ENCODE measurements around the gene MKNK1. TPM values are rescaled to one million over a fixed set of nuclear protein-coding genes. Genes with fewer than 3 reads are reported as not detected.
A peak's percentile ranks its signal among the peaks of the same experiment; 100 is the strongest.

The MKNK1 gene
- total RNA-seq, 4 donors from 2014 or later, result 23.0 to 42.1 (median 34.5) TPM

GRCh38 chr1:46605232-46605631, 1.2 kb upstream of the MKNK1 start:
- no peaks in the 10 kb centered on the region for H3K9me3 ChIP-seq
- TF ChIP-seq POLR2AphosphoS5 (IDR thresholded peaks at IDR 0.05) (no peak), POLR2A (IDR thresholded peaks at IDR 0.05) (no peak), CTCF (IDR thresholded peaks at IDR 0.05) (no peak), EP300 (IDR thresholded peaks at IDR 0.05) (no peak)
- H3K27me3 ChIP-seq, result no peaks in the 10 kb centered on the region
- no peak overlapping the region for H3K27ac ChIP-seq
- peaks cover 0 to 29% of the 10 kb centered on the region in 2 donors for H3K36me3 ChIP-seq
- H3K4me1 ChIP-seq, result peaks cover 0 to 61% (median 15%) of the 10 kb centered on the region in 3 donors
- H3K4me3 ChIP-seq, result no peak overlapping the region
- WGBS, 2 donors (ENCODE audit: low coverage in 1 of 2), result 69% methylated on average over 2 of the region's 2 CpGs; no CpG with 5 or more reads in 1 of the 2 donors
- no peak for ATAC-seq

- peaks cover 0 to 72% (median 20%) of the 10 kb centered on the region in 3 donors for H3K4me1 ChIP-seq
Observed at GRCh38 chr1:46603481-46603857, 599 bp downstream of the MKNK1 start.

GRCh38 chr1:46601257-46602007, 2.6 kb downstream of the MKNK1 start:
- Histone ChIP-seq H3K27ac (no peak overlapping the region), H3K27me3 (no peaks in the 10 kb centered on the region), H3K4me1 (peaks cover 0 to 68% (median 20%) of the 10 kb centered on the region in 3 donors), H3K4me3 (no peak overlapping the region), H3K9me3 (no peaks in the 10 kb centered on the region), H3K36me3 (peaks cover 0 to 3% of the 10 kb centered on the region in 2 donors)
- TF ChIP-seq CTCF (IDR thresholded peaks at IDR 0.05) (no peak), POLR2A (IDR thresholded peaks at IDR 0.05) (no peak), EP300 (IDR thresholded peaks at IDR 0.05) (no peak), POLR2AphosphoS5 (IDR thresholded peaks at IDR 0.05) (no peak)
- ATAC-seq, result no peak
- 83% methylated on average over 2 of the region's 3 CpGs; no CpG with 5 or more reads in 1 of the 2 donors for WGBS, 2 donors (ENCODE audit: low coverage in 1 of 2)

More at GRCh38 chr1:46603481-46603857, 599 bp downstream of the MKNK1 start:
- Histone ChIP-seq H3K27me3 (no peaks in the 10 kb centered on the region), H3K36me3 (peaks cover 0 to 11% of the 10 kb centered on the region in 2 donors), H3K27ac (peak overlapping the region; percentile 70 to 90 (median 87)), H3K4me3 (peak overlapping the region; percentile 92 to 99), H3K9me3 (no peaks in the 10 kb centered on the region)
- no peak for ATAC-seq
- TF ChIP-seq EP300 (IDR thresholded peaks at IDR 0.05) (no peak), POLR2A (IDR thresholded peaks at IDR 0.05) (no peak)
- 0% methylated on average over 2 of the region's 2 CpGs for WGBS, 2 donors (ENCODE audit: low coverage in 1 of 2)

GRCh38 chr1:46599059-46599970, 4.8 kb downstream of the MKNK1 start:
- peaks cover 0 to 3% of the 10 kb centered on the region in 2 donors for H3K36me3 ChIP-seq
- H3K4me1 ChIP-seq, result peaks cover 0 to 63% (median 22%) of the 10 kb centered on the region in 3 donors
- TF ChIP-seq EP300 (IDR thresholded peaks at IDR 0.05) (no peak), CTCF (IDR thresholded peaks at IDR 0.05) (no peak), POLR2A (IDR thresholded peaks at IDR 0.05) (no peak), POLR2AphosphoS5 (IDR thresholded peaks at IDR 0.05) (no peak)
- no peak overlapping the region for H3K4me3 ChIP-seq
- H3K27me3 ChIP-seq, result no peaks in the 10 kb centered on the region
- ATAC-seq, result no peak
- H3K9me3 ChIP-seq, result no peaks in the 10 kb centered on the region
- no peak overlapping the region for H3K27ac ChIP-seq
- 87 to 88% methylated on average over 3 to 5 of the region's 9 CpGs for WGBS, 2 donors (ENCODE audit: low coverage in 1 of 2)

- TF ChIP-seq CTCF (IDR thresholded peaks at IDR 0.05) (no peak), POLR2A (IDR thresholded peaks at IDR 0.05) (no peak), EP300 (IDR thresholded peaks at IDR 0.05) (no peak), POLR2AphosphoS5 (IDR thresholded peaks at IDR 0.05) (no peak)
- no peaks in the 10 kb centered on the region for H3K9me3 ChIP-seq
- WGBS, 2 donors (ENCODE audit: low coverage in 1 of 2), result 75 to 100% methylated on average over 2 to 3 of the region's 3 CpGs
- H3K27ac ChIP-seq, result no peak overlapping the region
- H3K27me3 ChIP-seq, result no peaks in the 10 kb centered on the region
- peaks cover 0 to 26% of the 10 kb centered on the region in 2 donors for H3K36me3 ChIP-seq
- H3K4me1 ChIP-seq, result peaks cover 0 to 43% (median 14%) of the 10 kb centered on the region in 3 donors
- ATAC-seq, result no peak
- no peak overlapping the region for H3K4me3 ChIP-seq
Observed at GRCh38 chr1:46596846-46597245, 7.2 kb downstream of the MKNK1 start.
